H1 (cell line): ENCODE measurements around the gene NAA20. TPM values are rescaled to one million over a fixed set of nuclear protein-coding genes. Genes with fewer than 3 reads are reported as not detected.

Experiments used
- CEBPB ChIP-seq: IDR thresholded peaks from 2 replicates; pipeline ENCODE4 v1.6.1; 2012; ENCODE audit warnings: low read depth, low read length
- CREB1 ChIP-seq: IDR thresholded peaks from 2 replicates; pipeline ENCODE4 v1.6.1; 2012; ENCODE audit warnings: inconsistent platforms
- KDM4A ChIP-seq: IDR thresholded peaks from one replicate; pipeline ENCODE4 v1.7.1; 2012; ENCODE audit warnings: low read depth, mild to moderate bottlenecking, moderate library complexity, low read length, inconsistent platforms; ENCODE audit not compliant: severe bottlenecking
- RBBP5 ChIP-seq: IDR thresholded peaks from 2 replicates; pipeline ENCODE4 v1.7.1; 2012; ENCODE audit warnings: low read depth, mild to moderate bottlenecking, inconsistent platforms, low read length, moderate library complexity, borderline replicate concordance
- polyA plus RNA-seq, 7 experiments: library from polyadenylated mRNA; depleted of rRNA in 3 of 7; stranded (reverse) in 5 of 7; unstranded in 2 of 7; fragments of >200 nt in 5 of 7; fragments of 200-250 nt in 2 of 7; gene quantifications; 1 replicate in 5 of 7; 2 replicates in 1 of 7; 4 replicates in 1 of 7; pipeline versions ENCODE4 v1.2.1 to v1.2.3, GENCODE V29; 2011 to 2013; ENCODE audit warnings: missing spikeins in 2 of 7, mixed read lengths in 2 of 7
- total RNA-seq: library from RNA; stranded (reverse); fragmentation: NEBNext Ultra II Directional; extraction: Animal tissue kit (Norgen Biotek cat#: 25700); gene quantifications from 2 replicates; pipeline ENCODE4 v1.2.1, GENCODE V29; 2021
- TF ChIP-seq, protein P1 (sequence below): IDR thresholded peaks from 2 replicates; pipeline ENCODE4 v1.6.1; 2012; ENCODE audit warnings: inconsistent platforms

Gene NAA20
- total and polyA plus RNA-seq, 2 of the 8 experiments (the other 6 are each of a cell fraction or from before 2014, with no cell fraction given) = 21.9 to 41.1 TPM

- TF ChIP-seq CEBPB (no peak), KDM4A (no peak), CREB1 (no peak), RBBP5 (no peak)
- TF ChIP-seq, protein P1, sequence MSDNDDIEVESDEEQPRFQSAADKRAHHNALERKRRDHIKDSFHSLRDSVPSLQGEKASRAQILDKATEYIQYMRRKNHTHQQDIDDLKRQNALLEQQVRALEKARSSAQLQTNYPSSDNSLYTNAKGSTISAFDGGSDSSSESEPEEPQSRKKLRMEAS = no peak
- TF ChIP-seq, all 59 proteins: peak for 0
These were observed 34.6 kb downstream of the NAA20 start (continued) for GRCh38 chr20:20051767-20052073.
